NCI-H774 (cell line): ENCODE measurements around the gene AXIN1.
"Not testable (repeated sequence)": the region's sequence is repeated elsewhere in the genome, so short reads cannot be mapped to it uniquely, and the experiment has no call there.

ENCODE experiments used
- DNase-seq: peaks from one replicate; lab custom pipeline; 2025; lab: John Stamatoyannopoulos, UW

AXIN1 gene

DNA sequence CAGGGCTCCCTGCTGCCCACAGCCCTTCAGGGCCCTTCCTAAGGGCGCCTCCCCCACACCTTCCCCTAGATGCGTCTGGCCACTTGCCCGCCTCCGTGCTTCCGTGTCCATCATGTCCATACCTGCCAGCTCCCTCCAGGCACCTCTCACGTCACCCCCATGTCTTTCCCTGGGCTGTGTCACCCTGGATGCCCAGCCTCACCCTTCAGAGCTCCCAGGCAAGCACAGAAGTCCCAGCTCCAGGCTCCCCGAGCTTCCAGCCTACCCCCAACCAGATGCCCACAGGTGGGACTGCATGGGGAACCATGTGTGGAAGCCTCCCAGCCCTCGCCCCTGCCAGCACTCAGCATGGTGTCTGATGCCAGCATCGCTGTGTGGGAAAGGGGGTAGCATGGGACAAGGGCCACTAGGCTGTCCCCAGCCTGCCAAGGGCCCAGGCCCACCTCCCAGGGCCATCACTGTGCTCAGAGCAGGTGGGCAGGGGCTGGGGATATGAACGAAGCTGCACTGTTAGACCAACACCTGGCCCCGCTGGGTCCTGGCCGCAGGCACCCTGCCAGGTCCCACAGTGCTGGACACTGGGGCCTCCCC, 1.9 kb upstream of the AXIN1 start:
- no peak for DNase-seq

DNA sequence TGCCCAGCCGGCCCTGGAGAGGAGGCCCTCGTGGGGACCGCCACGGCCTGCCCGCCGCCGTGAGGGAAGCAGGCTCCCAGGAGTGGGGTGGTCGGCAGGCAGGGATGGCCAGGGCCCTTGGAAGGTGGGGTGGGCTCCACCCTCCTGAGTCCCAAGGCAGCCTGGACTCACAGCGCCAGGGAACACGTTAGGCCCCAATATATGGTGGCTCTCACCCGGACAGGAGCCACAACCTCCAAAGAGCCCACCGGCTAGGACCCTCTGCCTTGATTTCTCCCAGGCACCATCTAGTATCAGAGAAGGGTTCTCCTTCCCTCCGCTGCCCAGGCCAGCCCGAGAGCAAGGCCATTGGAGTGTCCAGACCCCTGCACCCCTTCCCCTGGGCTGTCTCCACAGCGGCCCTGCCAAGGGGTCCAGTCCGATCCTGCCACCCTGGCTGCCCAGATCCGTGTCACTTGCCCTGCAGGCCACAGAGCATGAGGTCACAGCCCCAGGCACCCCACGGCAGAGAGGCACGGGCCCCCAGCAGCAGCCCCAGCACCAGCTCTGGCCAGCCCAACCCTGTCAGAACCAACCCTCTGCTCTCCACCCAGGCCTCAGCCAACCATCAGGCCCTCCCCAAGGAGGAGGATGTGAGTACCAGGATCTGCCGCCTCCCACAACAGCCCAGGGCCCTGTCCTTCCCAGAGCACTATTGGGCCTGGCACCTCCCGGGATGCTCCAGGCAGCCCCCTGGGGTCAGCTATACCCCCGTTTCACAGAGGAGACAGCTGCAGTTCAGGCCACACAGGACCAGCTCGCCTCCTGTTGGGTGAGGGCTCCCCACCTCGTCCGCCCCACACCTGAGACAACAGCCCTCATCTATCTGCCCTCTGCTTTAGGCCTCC, 1.1 kb upstream of the AXIN1 start:
- no peak for DNase-seq

DNA sequence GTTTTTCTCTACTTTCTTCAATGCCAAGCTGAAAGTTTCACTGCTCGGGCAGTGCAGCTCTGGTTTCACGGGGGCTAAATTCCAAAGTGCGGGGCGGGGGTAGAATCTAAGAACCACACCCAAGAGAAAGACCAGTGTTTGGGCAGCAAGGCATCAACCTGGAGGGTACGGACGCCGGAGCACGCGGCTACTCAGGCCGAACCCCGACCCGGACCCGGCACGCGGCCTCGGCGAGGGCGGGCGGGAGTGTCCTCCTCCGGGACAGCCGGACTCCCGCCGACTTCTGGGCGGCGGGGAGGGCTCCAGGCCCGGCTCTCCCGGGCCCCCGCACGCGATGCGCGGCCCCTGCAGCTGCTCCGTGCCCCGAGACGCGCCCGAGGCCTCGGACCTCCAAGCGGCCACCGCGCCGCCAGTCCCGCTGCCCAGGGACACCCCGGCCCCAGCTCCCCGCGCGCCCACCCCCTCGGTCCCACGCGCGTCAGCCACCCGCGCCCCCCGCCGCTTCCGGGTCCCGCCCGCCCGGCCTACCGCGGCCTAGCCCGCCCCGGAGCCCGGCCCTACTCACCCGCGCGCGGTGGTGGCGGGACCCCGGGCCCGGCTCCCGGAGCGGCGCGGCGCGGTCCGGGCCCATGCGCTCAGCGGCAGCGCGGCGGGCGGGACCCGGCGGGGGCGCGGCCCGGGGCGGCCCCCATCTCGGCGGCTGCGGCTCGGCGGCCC, 561 bp downstream of the AXIN1 start:
- DNase-seq = no peak

DNA sequence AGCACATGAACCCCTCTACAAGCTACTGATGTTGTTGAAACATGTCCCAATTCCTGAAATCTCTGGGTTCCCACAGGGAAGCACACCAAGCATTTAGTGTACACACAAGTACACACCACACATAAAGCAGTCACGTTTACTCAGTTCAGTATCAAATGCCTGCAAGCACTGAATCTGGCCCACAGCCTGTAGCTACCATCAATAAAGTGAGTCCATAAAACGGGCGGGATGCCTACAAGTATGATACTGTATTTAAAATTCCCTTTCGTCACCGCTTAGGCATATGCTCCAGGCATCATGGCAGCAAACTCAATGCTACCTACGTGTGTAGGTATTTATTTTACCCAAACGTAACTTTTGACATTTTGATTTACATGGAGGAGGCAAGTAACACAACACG, 2.3 kb downstream of the AXIN1 start:
- no peak for DNase-seq

GRCh38 chr16:349211-349610, 3.3 kb downstream of the AXIN1 start:
- no peak for DNase-seq

GRCh38 chr16:348495-348894, 4.0 kb downstream of the AXIN1 start:
- not testable (repeated sequence) for DNase-seq

DNA sequence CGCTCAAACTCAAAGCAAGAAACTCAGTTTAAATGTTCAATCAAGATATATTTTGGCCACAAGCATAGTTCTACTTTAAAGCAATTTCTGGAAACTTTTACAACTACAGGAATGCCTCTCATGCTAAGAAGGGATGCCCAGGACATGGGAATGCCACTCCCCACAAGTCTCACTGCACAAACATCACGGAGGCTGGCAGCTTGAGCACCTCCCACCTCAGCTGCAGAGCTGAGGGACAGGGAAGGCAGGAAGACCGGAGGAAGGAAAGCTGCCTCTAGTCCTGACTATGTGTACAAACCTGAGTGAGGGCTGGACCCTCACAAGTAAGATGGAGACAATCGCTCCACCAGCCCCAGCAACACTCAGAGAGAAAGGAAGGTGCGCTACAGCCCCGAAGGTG, 5.3 kb downstream of the AXIN1 start:
- DNase-seq = no peak

GRCh38 chr16:346587-346986, 5.9 kb downstream of the AXIN1 start:
- DNase-seq = no peak

GRCh38 chr16:345772-346171, 6.8 kb downstream of the AXIN1 start:
- no peak for DNase-seq

DNA sequence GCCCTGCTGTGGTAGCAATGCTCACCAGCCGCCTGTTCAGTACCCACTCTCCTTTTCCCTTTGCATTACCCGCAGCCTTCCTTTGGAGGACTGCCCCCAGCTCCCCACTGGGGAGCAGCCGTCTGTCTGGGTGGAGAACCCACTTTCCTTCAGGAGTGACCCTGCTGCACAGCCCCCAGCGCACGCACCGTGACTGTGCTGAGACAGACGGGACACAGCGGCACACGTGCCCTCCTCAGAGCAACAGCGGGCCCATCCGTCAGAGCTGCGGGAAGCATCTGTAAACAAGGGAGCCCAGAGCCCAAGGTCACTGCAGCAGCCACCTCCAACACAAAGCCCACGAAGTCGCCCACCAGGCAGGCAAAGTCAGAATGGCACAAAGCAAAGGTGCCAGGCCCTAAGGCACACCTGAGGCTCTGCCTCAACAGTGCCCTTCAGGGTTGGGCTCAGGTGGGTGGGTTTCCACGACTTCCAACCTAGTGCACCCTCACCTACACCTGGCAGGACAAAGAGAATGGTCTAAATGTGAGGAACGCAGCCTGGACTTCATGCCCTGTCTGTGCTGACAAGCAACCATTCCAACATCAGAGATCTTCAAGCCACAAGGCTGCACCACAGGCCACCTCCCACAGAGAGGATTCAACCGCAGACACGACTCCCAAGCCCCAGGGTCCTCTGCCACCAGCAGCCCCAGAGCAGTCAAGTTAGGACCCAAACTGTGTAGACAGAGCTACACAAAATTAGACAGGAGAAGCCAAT, 9.9 kb downstream of the AXIN1 start:
- DNase-seq = no peak

- DNase-seq = not testable (repeated sequence)
These were observed 10.6 kb downstream of the AXIN1 start for GRCh38 chr16:341974-342336.

GRCh38 chr16:341095-341973, 11.2 kb downstream of the AXIN1 start:
- not testable (repeated sequence) for DNase-seq

- no peak for DNase-seq
These were observed 12.0 kb downstream of the AXIN1 start for GRCh38 chr16:340370-341091.

GRCh38 chr16:339680-340079, 12.8 kb downstream of the AXIN1 start:
- no peak for DNase-seq

- no peak for DNase-seq
These were observed 14.4 kb downstream of the AXIN1 start for GRCh38 chr16:337975-338575.

DNA sequence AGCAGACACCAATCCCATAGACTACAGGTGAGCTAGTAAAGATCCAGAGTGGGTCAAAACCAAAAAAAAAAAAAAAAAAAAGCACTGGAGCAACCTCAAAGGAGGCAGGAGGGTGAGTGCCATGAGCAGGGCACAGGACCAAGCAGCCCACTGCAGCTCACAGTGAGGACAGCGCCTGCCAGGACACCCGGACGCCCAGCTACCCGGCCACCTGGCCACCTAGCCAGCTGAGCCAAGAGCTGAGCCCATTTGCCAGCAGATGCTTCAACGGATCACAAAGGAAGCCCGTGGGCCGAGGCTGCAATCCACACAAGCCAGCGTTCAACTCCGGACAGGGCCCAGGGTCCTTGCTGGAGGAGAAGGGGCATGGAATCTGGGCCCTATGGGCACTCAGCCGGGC, 15.1 kb downstream of the AXIN1 start:
- DNase-seq = no peak

DNA sequence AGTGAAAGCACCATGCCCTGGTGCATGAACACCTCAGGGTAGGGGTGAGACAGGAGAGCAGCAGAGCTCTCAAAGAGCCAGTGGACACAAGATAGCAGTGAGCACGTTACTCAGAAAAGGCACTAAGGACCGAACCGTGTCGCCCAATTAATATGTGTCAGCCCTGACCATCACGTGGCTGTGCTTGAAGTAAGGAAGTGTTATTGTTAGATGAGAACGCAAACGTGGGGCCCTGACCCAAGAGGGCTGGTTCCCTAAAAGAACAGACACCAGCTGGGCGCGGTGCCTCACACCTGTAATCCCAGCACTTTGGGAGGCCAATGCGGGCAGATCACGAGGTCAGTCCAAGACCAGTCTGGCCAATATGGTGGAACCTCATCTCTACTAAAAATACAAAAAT, 16.3 kb downstream of the AXIN1 start:
- no peak for DNase-seq

- DNase-seq = not testable (repeated sequence)
These were observed 17.5 kb downstream of the AXIN1 start for GRCh38 chr16:334861-335632.

- not testable (repeated sequence) for DNase-seq
These were observed 18.2 kb downstream of the AXIN1 start for GRCh38 chr16:334164-334832.
